PC-3 (cell line): ENCODE measurements around the gene GAD2. TPM values are rescaled to one million over a fixed set of nuclear protein-coding genes. Genes with fewer than 3 reads are reported as not detected.

Experiments
- ATAC-seq: fragments of 200-7000 bp; cut with Tn5 transposase; 2 replicates; pipeline ENCODE4 v1.9.1; 2020; ENCODE audit warnings: mild to moderate bottlenecking, moderate library complexity
- BruUV-seq: library from RNA; stranded (reverse); fragments of 400-500 nt; replicated peaks from 2 replicates; lab custom pipeline; 2021; lab: Mats Ljungman, UMichigan
- CTCF ChIA-PET: fragments of 300-600 bp; sonication (Branson Sonifier 250); formaldehyde crosslinking; loops from one replicate; lab custom pipeline; 2022; ENCODE audit warnings: antibody characterized with exemption; lab: Charles Lee
- POLR2A ChIA-PET: fragments of 300-600 bp; sonication (Branson Sonifier 250); formaldehyde crosslinking; loops from one replicate; lab custom pipeline; 2022; ENCODE audit warnings: antibody characterized with exemption; ENCODE audit not compliant: unreplicated experiment; lab: Charles Lee
- DNase-seq: peaks from one replicate; pipeline ENCODE4 v3.0.0-alpha.2; 2015
- H2AFZ ChIP-seq: fragments of 300-600 bp; sonication (generic); 2 replicates; pipeline ENCODE4 v1.6.0; 2016; ENCODE audit warnings: antibody characterized with exemption, low read length
- H3F3A ChIP-seq: fragments of 300-600 bp; sonication (generic); one replicate; pipeline ENCODE4 v1.6.0; 2017; ENCODE audit warnings: antibody characterized with exemption, low read length, control low read depth, mild to moderate bottlenecking; ENCODE audit not compliant: unreplicated experiment
- H3K27ac ChIP-seq: fragments of 300-600 bp; sonication (generic); 2 replicates; pipeline ENCODE4 v1.5.1; 2016; ENCODE audit warnings: mild to moderate bottlenecking, low read length
- H3K27me3 ChIP-seq: fragments of 300-600 bp; sonication (generic); 2 replicates; pipeline ENCODE4 v1.6.1; 2016; ENCODE audit warnings: low read length, mixed read lengths
- H3K36me3 ChIP-seq: fragments of 300-600 bp; sonication (generic); 2 replicates; pipeline ENCODE4 v1.6.1; 2016; ENCODE audit warnings: low read depth, mixed run types, low read length, mixed read lengths
- H3K4me1 ChIP-seq: fragments of 300-600 bp; sonication (generic); 2 replicates; pipeline ENCODE4 v1.5.1; 2016; ENCODE audit warnings: low read length; ENCODE audit not compliant: insufficient read depth
- H3K4me2 ChIP-seq: fragments of 300-600 bp; sonication (generic); 2 replicates; pipeline ENCODE4 v1.6.0; 2016; ENCODE audit warnings: low read length
- H3K4me3 ChIP-seq: fragments of 300-600 bp; sonication (generic); 2 replicates; pipeline ENCODE4 v1.5.1; 2016; ENCODE audit warnings: mild to moderate bottlenecking, low read length, mixed read lengths
- H3K79me2 ChIP-seq: fragments of 300-600 bp; sonication (generic); 2 replicates; pipeline ENCODE4 v1.6.1; 2017; ENCODE audit warnings: low read length, mixed read lengths
- H3K9ac ChIP-seq: fragments of 300-600 bp; sonication (generic); 2 replicates; pipeline ENCODE4 v1.6.0; 2016; ENCODE audit warnings: mild to moderate bottlenecking, low read length
- H3K9me2 ChIP-seq: fragments of 300-600 bp; sonication (generic); replicated peaks from 2 replicates; pipeline ENCODE4 v1.6.1; 2016; ENCODE audit warnings: mixed run types, low read length, mixed read lengths
- H3K9me3 ChIP-seq: fragments of 300-600 bp; sonication (generic); 2 replicates; pipeline ENCODE4 v1.6.1; 2016; ENCODE audit warnings: low read length, mixed read lengths
- H4K20me1 ChIP-seq: fragments of 300-600 bp; sonication (generic); 2 replicates; pipeline ENCODE4 v1.6.1; 2016; ENCODE audit warnings: low read length, mixed read lengths
- EZH2 ChIP-seq: fragments of 300-600 bp; sonication (generic); IDR thresholded peaks from one replicate; pipeline ENCODE4 v1.6.1; 2017; ENCODE audit warnings: antibody characterized with exemption, mild to moderate bottlenecking, low read length; ENCODE audit not compliant: unreplicated experiment
- EZH2phosphoT487 ChIP-seq: fragments of 300-600 bp; sonication (generic); IDR thresholded peaks from 2 replicates; pipeline ENCODE4 v1.6.1; 2018; ENCODE audit warnings: mild to moderate bottlenecking, antibody characterized with exemption, low read length, borderline replicate concordance
- intact Hi-C: fragments of 100-400 bp; cut with micrococcal nuclease; formaldehyde crosslinking; loops from 2 replicates; pipeline ENCODE4 v1.9.0; 2023
- total RNA-seq: library from RNA; depleted of rRNA; stranded (reverse); fragments of >200 nt; gene quantifications from 2 replicates; pipeline ENCODE4 v1.2.3, GENCODE V29; 2014
- TF ChIP-seq, protein P1 (sequence below): fragments of 300-600 bp; sonication (generic); conservative IDR thresholded peaks from 2 replicates; pipeline ENCODE4 v1.5.1; 2017; ENCODE audit warnings: antibody characterized with exemption, low read depth, mild to moderate bottlenecking, low read length

The GAD2 gene
- total RNA-seq, 1 experiment from 2014 or later: not detected

DNA sequence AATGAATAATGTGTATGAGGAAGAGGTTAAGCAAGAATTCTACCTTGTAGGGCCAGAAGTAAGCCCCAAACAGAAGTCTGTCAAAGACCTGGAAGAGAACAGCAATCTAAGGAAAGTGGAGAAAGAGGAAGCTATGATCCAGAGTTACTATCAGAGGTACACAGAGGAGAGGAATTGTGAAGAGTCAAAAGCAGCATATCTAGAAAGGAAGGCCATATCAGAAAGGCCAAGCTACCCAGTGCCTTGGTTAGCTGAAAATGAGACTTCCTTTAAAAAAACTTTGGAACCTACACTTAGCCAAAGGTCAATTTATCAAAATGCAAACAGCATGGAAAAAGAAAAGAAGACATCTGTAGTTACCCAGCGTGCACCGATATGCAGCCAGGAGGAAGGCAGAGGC, 42.7 kb upstream of the GAD2 start:
- H3K9me2 ChIP-seq: no peaks in the 10 kb centered on the region
- no peaks in the 10 kb centered on the region for H3K79me2 ChIP-seq
- H3K36me3 ChIP-seq: no peaks in the 10 kb centered on the region
- ChIA-PET POLR2A (no interaction called here), CTCF (no interaction called here)
- DNase-seq (no peak), ATAC-seq (no peak)
- H3K4me1 ChIP-seq: no peaks in the 10 kb centered on the region
- H3K9me3 ChIP-seq: no peaks in the 10 kb centered on the region
- H3K9ac ChIP-seq: no peak overlapping the region
- H2AFZ ChIP-seq: no peak overlapping the region
- no peak overlapping the region for H3K4me3 ChIP-seq
- H3K27me3 ChIP-seq: peaks cover 25% of the 10 kb centered on the region
- no peaks in the 10 kb centered on the region for H4K20me1 ChIP-seq
- H3K27ac ChIP-seq: no peak overlapping the region
- H3K4me2 ChIP-seq: no peak overlapping the region
- intact Hi-C loops: no loop called here
- no TSS peak for BruUV-seq
- H3F3A ChIP-seq: no peaks in the 10 kb centered on the region
- TF ChIP-seq, protein P1, sequence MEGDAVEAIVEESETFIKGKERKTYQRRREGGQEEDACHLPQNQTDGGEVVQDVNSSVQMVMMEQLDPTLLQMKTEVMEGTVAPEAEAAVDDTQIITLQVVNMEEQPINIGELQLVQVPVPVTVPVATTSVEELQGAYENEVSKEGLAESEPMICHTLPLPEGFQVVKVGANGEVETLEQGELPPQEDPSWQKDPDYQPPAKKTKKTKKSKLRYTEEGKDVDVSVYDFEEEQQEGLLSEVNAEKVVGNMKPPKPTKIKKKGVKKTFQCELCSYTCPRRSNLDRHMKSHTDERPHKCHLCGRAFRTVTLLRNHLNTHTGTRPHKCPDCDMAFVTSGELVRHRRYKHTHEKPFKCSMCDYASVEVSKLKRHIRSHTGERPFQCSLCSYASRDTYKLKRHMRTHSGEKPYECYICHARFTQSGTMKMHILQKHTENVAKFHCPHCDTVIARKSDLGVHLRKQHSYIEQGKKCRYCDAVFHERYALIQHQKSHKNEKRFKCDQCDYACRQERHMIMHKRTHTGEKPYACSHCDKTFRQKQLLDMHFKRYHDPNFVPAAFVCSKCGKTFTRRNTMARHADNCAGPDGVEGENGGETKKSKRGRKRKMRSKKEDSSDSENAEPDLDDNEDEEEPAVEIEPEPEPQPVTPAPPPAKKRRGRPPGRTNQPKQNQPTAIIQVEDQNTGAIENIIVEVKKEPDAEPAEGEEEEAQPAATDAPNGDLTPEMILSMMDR: no peak
- TF ChIP-seq EZH2phosphoT487 (no peak), EZH2 (no peak)

DNA sequence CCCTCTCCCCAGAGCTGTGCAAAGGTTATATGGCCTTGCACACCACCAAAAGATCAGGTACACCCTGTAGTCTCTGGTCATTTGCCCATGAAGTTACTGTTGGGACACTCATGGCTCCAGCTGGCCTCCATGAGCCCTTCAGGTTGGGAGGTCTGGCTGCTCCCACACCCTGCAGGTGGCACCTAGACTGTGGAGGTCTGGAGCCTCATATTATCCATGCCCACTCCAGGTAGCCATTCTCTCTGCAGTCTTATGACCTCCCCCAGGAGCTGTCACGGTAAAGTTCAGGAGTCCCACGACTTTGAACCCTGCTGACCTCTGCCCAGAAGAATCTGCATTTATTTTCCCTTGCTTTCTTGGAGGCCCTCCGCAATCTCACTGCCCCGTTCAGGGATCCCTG, 39.2 kb upstream of the GAD2 start:
- Histone ChIP-seq H3K4me2 (no peak overlapping the region), H3K36me3 (no peaks in the 10 kb centered on the region), H3K79me2 (no peaks in the 10 kb centered on the region), H3K9me3 (no peaks in the 10 kb centered on the region), H3F3A (no peaks in the 10 kb centered on the region), H3K9ac (no peak overlapping the region), H3K27ac (no peak overlapping the region), H4K20me1 (no peaks in the 10 kb centered on the region), H3K27me3 (peaks cover 20% of the 10 kb centered on the region), H3K9me2 (no peaks in the 10 kb centered on the region), H3K4me3 (no peak overlapping the region), H3K4me1 (no peaks in the 10 kb centered on the region), H2AFZ (no peak overlapping the region)
- ChIA-PET CTCF (no interaction called here), POLR2A (no interaction called here)
- ATAC-seq (no peak), DNase-seq (no peak)
- intact Hi-C loops: no loop called here
- TF ChIP-seq EZH2phosphoT487: no peak
- TF ChIP-seq, protein P1: no peak
- no peak for TF ChIP-seq EZH2
- BruUV-seq: no TSS peak

DNA sequence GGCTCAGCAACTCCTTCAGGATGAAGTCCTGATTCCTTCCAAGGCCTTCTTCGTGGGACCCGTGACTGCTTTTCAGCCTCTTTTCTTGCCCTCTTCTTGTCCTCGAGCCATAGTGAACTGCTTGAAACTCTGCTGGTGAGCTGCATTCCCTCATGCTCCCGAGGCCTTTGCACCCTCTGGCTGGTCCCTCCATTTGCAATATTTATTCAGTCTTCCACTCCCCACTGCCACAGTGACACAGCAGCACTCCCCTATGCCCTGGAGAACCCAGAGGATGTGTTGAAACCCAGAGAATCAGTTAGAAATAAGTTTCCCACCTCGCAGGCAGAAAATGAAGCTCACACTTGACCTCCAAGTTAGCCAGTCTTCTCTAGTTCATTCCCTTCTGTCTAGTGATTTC, 22.3 kb upstream of the GAD2 start:
- no peak for ATAC-seq
- no peak overlapping the region for H3K4me3 ChIP-seq
- CTCF ChIA-PET: no interaction called here
- H3K9ac ChIP-seq: no peak overlapping the region
- TF ChIP-seq, protein P1: no peak
- no peak for TF ChIP-seq EZH2
- no peak for DNase-seq
- H3K9me2 ChIP-seq: no peaks in the 10 kb centered on the region
- no peaks in the 10 kb centered on the region for H4K20me1 ChIP-seq
- peaks cover 11% of the 10 kb centered on the region; the same call in 1 of the 2 replicates for H3K27me3 ChIP-seq
- no peaks in the 10 kb centered on the region for H3K9me3 ChIP-seq
- no peak overlapping the region for H3K4me2 ChIP-seq
- H3F3A ChIP-seq: no peaks in the 10 kb centered on the region
- no peak overlapping the region for H2AFZ ChIP-seq
- POLR2A ChIA-PET: no interaction called here
- H3K36me3 ChIP-seq: no peaks in the 10 kb centered on the region
- H3K4me1 ChIP-seq: no peaks in the 10 kb centered on the region
- no TSS peak for BruUV-seq
- H3K79me2 ChIP-seq: no peaks in the 10 kb centered on the region
- intact Hi-C loops: no loop called here
- H3K27ac ChIP-seq: no peak overlapping the region
